SJSA1 (cell line): ENCODE results near the gene DNM2. TPM values are rescaled to one million over a fixed set of nuclear protein-coding genes. Genes with fewer than 3 reads are reported as not detected.

Experiments
- DNase-seq, 2 experiments: peaks; one replicate each; pipeline ENCODE4 v3.0.0-alpha.2; 2015 to 2020; ENCODE audit warnings: low spot score in 2 of 2, low read depth in 1 of 2
- H3K27ac ChIP-seq: fragments of 250-450 bp; sonication (Bioruptor Pico); 2 replicates; pipeline ENCODE4 v1.5.1; 2020; ENCODE audit warnings: mild to moderate bottlenecking, moderate library complexity
- H3K27me3 ChIP-seq: fragments of 250-450 bp; sonication (Bioruptor Pico); replicated peaks from 2 replicates; pipeline ENCODE4 v1.5.1; 2020; ENCODE audit warnings: mild to moderate bottlenecking, moderate library complexity
- H3K36me3 ChIP-seq: fragments of 250-450 bp; sonication (Bioruptor Pico); 2 replicates; pipeline ENCODE4 v1.5.1; 2020; ENCODE audit warnings: mild to moderate bottlenecking
- H3K4me1 ChIP-seq: fragments of 250-450 bp; sonication (Bioruptor Pico); replicated peaks from 2 replicates; pipeline ENCODE4 v1.6.1; 2021; ENCODE audit warnings: mild to moderate bottlenecking
- H3K4me3 ChIP-seq: fragments of 250-450 bp; sonication (Bioruptor Pico); 2 replicates; pipeline ENCODE4 v1.5.1; 2020; ENCODE audit warnings: mild to moderate bottlenecking
- H3K9me3 ChIP-seq: fragments of 250-450 bp; sonication (Bioruptor Pico); replicated peaks from 2 replicates; pipeline ENCODE4 v1.5.1; 2020; ENCODE audit warnings: mild to moderate bottlenecking
- total RNA-seq: library from RNA; depleted of rRNA; stranded (reverse); fragments of >200 nt; shearing (Covaris generic); gene quantifications from 2 replicates; pipeline ENCODE4 v1.2.3, GENCODE V29; 2014

The DNM2 gene
- total RNA-seq, 1 experiment from 2014 or later: 58.4 TPM

DNA sequence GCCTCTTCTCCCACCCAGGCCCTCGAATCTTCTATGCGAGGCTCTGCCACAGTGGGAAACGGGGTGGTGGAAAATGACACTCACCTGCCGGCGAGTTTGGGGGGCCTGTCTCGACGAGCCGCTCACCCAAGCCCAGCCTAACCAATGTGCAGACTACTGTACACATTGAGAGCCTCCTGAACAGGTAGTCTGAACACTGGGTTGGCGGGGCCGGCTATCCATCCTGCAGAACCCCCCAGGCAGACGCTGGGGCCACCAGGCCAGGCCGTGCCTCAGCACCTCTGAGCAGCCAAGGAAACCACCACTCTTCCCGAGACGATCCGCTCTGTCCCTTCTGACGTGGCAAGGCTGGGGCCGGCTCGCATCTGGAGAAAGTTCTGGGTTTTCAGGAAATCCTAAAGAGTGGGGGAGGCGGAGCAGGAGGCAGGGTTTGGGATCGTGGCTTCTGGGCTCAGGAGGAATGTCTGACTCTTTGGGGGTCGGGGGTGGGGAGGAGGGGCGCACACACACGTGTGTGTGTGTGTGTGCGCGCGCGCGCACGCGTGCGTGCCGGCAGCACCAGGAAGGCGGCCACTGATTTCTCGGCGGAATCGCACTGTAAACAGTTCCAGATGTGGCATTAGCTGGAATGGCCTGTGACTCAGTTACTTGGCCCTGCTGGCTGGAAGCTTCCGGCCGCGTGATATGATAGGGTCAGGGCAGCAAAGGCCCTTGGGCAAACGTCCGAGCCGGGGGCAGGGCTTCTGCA, 99.6 kb downstream of the DNM2 start:
- Histone ChIP-seq H3K27ac (peak overlapping the region; percentile 93), H3K4me1 (peaks cover 55% of the 10 kb centered on the region), H3K36me3 (peaks cover 90% of the 10 kb centered on the region), H3K27me3 (no peaks in the 10 kb centered on the region), H3K4me3 (peak overlapping the region; percentile 51), H3K9me3 (no peaks in the 10 kb centered on the region)
- peak; percentile 92 to 96 for DNase-seq

GRCh38 chr19:10818301-10819123, 100.6 kb downstream of the DNM2 start:
- H3K27me3 ChIP-seq: no peaks in the 10 kb centered on the region
- peak overlapping the region; percentile 93 for H3K27ac ChIP-seq
- H3K4me1 ChIP-seq: peaks cover 45% of the 10 kb centered on the region
- no peaks in the 10 kb centered on the region for H3K9me3 ChIP-seq
- peaks cover 86% of the 10 kb centered on the region for H3K36me3 ChIP-seq
- DNase-seq: no peak
- peak overlapping the region; percentile 51 for H3K4me3 ChIP-seq

DNA sequence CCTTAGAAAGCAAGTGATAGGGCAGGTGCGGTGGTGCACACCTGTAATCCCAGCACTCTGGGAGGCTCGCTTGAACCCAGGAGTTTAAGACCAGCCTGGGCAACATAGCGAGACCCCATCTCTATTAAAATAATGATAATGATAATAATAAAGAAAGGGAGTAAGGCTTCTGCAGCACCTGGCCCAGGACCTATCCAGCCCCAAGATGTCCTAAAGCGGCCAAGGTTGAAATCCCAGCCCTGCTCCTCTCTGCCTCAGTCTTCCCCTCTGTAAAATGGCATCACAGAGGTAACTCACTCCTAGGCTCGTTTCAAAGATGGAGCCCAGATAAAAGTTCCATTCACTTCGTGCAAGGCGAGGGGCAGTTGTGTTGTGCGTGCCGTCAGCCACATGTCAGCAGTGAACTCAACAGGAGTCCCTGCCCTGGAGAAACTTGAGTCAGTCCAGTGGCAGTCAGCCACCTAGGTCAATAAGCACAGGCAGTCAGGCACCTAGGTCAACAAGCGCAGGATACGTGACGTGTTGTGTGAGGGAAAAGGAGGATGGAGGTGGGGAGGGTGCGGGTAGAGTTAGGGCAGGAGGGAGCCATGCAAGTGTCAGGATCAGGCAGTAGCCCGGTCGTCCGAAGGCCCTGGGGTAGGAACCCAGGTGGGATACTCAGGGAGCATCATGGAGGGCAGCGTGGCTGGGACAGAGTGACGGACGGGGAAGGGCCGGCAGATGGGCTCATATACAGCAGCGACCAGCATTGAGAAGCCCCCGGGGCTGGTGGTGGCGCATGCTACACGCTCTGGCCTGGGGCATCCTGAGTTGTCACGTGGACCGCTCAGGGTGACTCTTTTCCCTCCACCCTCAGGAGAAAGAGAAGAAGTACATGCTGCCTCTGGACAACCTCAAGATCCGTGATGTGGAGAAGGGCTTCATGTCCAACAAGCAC, 101.5 kb downstream of the DNM2 start:
- DNase-seq: no peak
- H3K27ac ChIP-seq: no peak overlapping the region
- H3K27me3 ChIP-seq: no peaks in the 10 kb centered on the region
- no peak overlapping the region for H3K4me3 ChIP-seq
- H3K9me3 ChIP-seq: no peaks in the 10 kb centered on the region
- peaks cover 40% of the 10 kb centered on the region for H3K4me1 ChIP-seq
- H3K36me3 ChIP-seq: peaks cover 86% of the 10 kb centered on the region

- DNase-seq: no peak
- no peak overlapping the region for H3K4me3 ChIP-seq
- peaks cover 34% of the 10 kb centered on the region for H3K4me1 ChIP-seq
- no peak overlapping the region for H3K27ac ChIP-seq
- no peaks in the 10 kb centered on the region for H3K27me3 ChIP-seq
- no peaks in the 10 kb centered on the region for H3K9me3 ChIP-seq
- peaks cover 86% of the 10 kb centered on the region for H3K36me3 ChIP-seq
Measured at GRCh38 chr19:10820173-10820572, 102.3 kb downstream of the DNM2 start.

DNA sequence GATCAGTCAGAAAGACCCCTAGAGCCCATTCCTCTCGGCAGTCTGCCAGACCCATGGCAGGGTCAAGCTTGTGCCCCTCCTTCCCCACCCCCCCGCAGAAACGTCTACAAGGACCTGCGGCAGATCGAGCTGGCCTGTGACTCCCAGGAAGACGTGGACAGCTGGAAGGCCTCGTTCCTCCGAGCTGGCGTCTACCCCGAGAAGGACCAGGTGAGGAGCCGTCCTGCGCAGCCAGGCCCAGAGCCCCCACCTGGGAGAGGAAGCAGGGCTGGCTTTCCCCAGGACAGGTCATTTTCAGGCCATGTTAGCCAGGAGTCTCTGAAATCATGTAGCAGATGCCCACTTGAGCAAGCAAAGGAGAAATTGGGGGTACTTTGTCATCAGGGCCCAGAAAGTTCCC, 105.8 kb downstream of the DNM2 start:
- no peak overlapping the region for H3K4me3 ChIP-seq
- H3K36me3 ChIP-seq: peaks cover 79% of the 10 kb centered on the region
- H3K27me3 ChIP-seq: no peaks in the 10 kb centered on the region
- H3K9me3 ChIP-seq: no peaks in the 10 kb centered on the region
- H3K4me1 ChIP-seq: peaks cover under 1% of the 10 kb centered on the region
- no peak overlapping the region for H3K27ac ChIP-seq
- no peak for DNase-seq

- Histone ChIP-seq H3K4me1 (no peaks in the 10 kb centered on the region), H3K4me3 (no peak overlapping the region), H3K36me3 (peaks cover 78% of the 10 kb centered on the region), H3K27me3 (no peaks in the 10 kb centered on the region), H3K9me3 (no peaks in the 10 kb centered on the region), H3K27ac (no peak overlapping the region)
- no peak for DNase-seq
Measured at GRCh38 chr19:10826231-10826630, 108.4 kb downstream of the DNM2 start.

GRCh38 chr19:10826846-10827245, 109.0 kb downstream of the DNM2 start:
- Histone ChIP-seq H3K4me1 (no peaks in the 10 kb centered on the region), H3K36me3 (peaks cover 78% of the 10 kb centered on the region), H3K27ac (no peak overlapping the region), H3K27me3 (no peaks in the 10 kb centered on the region), H3K4me3 (no peak overlapping the region), H3K9me3 (no peaks in the 10 kb centered on the region)
- no peak for DNase-seq

DNA sequence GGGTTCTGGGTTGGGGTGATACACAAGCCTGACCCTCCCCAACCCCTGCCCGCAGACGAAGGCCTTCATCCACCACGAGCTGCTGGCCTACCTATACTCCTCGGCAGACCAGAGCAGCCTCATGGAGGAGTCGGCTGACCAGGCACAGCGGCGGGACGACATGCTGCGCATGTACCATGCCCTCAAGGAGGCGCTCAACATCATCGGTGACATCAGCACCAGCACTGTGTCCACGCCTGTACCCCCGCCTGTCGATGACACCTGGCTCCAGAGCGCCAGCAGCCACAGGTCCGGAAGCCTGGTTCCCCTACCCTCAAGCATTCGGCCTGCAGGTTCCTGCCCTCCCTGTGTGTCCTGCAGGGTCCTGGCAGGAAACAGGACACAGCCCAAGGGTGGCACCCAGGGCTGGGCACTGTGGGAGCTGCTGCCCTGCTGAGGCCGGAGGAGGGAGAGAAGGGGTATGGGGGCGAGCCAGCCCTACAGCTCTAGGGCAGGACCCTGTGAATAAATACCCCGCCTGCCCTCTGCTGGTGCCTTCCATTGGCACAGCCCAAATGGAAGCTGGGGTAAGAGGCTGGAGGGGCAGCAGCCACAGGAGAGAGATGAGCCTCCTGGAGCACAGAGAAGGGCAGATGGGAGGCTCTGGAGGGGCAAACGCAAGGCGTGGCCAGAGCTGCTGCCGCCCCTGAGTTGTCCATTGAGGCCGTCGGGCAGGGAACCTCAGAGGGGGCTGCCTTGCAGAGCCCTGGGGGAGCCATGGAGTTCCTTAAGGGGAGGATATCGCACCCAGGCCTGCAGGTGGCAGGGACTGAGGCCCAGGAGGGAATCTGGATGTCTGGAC, 111.3 kb downstream of the DNM2 start:
- Histone ChIP-seq H3K9me3 (no peaks in the 10 kb centered on the region), H3K4me3 (no peak overlapping the region), H3K27me3 (no peaks in the 10 kb centered on the region), H3K4me1 (no peaks in the 10 kb centered on the region), H3K36me3 (peaks cover 83% of the 10 kb centered on the region), H3K27ac (no peak overlapping the region)
- no peak for DNase-seq

DNA sequence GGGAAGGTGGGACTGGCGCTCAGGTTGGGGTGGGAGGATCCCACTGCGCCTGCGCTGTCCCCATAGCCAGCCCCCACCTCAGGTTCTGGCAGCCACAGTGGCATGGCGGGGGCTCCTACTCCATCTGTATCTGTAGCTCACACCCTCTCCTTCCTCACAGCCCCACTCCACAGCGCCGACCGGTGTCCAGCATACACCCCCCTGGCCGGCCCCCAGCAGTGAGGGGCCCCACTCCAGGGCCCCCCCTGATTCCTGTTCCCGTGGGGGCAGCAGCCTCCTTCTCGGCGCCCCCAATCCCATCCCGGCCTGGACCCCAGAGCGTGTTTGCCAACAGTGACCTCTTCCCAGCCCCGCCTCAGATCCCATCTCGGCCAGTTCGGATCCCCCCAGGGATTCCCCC, 112.1 kb downstream of the DNM2 start:
- Histone ChIP-seq H3K36me3 (peaks cover 81% of the 10 kb centered on the region), H3K4me3 (no peak overlapping the region), H3K27ac (no peak overlapping the region), H3K27me3 (no peaks in the 10 kb centered on the region), H3K4me1 (peaks cover under 1% of the 10 kb centered on the region), H3K9me3 (no peaks in the 10 kb centered on the region)
- DNase-seq: no peak

DNA sequence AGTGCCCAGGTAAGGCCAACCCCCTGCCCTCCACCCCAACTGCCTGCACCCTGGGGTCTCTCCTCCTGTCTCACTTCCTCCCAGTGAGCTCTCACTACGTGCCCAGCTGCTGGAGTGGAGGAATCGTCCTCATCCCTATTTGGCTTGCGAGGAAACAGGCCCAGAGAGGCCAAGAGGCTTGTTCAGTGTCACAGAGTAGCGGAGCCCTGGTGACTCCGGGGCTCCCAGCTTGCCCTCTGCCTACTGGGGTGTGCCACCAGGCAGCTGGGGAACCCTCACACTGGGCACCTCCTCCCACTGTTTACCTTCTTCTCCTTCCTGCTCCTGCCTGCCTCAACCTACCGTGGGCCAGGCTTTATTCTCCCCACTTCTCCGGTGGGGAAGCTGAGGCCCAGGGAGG, 112.5 kb downstream of the DNM2 start:
- Histone ChIP-seq H3K27ac (no peak overlapping the region), H3K27me3 (no peaks in the 10 kb centered on the region), H3K4me3 (no peak overlapping the region), H3K9me3 (no peaks in the 10 kb centered on the region), H3K36me3 (peaks cover 81% of the 10 kb centered on the region), H3K4me1 (peaks cover 5% of the 10 kb centered on the region)
- no peak for DNase-seq

DNA sequence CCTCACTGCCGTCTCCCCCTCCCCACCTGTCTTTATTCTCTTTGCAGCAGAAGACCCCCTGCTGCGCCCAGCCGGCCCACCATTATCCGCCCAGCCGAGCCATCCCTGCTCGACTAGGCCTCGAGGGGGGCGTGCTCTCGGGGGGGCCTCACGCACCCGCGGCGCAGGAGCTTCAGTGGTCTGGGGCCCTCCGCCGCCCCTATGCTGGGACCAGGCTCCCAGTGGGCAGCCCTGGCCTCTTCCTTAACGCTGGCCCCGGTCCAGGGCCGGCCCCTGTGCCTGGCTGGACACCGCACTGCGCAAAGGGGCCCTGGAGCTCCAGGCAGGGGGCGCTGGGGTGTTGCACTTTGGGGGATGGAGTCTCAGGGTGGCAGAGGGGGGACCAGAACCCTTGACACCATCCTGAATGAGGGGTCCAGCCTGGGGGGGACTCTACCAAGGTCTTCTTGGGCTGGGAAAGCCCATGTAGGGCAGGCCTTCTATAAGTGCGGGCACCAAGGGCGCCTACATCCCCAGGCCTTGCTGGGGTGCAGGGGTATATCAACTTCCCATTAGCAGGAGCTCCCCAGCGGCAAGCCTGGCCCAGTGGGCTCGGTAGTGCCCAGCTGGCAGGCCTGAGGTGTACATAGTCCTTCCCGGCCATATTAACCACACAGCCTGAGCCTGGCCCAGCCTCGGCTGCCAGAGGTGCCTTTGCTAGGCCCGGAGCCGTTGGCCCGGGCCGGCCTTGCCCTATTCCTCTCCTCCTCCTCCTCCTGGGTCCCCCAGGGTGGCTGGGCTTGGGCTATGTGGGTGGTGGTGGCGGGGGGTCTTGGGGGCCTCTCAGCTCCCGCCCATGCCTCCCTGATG, 113.3 kb downstream of the DNM2 start:
- peaks cover 10% of the 10 kb centered on the region for H3K4me1 ChIP-seq
- H3K9me3 ChIP-seq: no peaks in the 10 kb centered on the region
- no peak overlapping the region for H3K27ac ChIP-seq
- H3K4me3 ChIP-seq: no peak overlapping the region
- peaks cover 74% of the 10 kb centered on the region for H3K36me3 ChIP-seq
- H3K27me3 ChIP-seq: no peaks in the 10 kb centered on the region
- DNase-seq: no peak
